Fibroblast of pulmonary artery (primary cell): ENCODE results near the gene DDOST.
A peak's percentile ranks its signal among the peaks of the same experiment; 100 is the strongest.

Source experiments
- DNase-seq: peaks from one replicate; pipeline ENCODE4 v3.0.0-alpha.2; 2010; ENCODE audit warnings: low read depth
- H3K4me3 ChIP-seq: replicated peaks from 2 replicates; pipeline ENCODE4 v1.5.1; 2011; ENCODE audit warnings: low read depth, mild to moderate bottlenecking, control low read depth, low read length, moderate library complexity
- TF ChIP-seq, protein P1 (sequence below): IDR thresholded peaks from 2 replicates; pipeline ENCODE4 v1.5.1; 2011; ENCODE audit warnings: mild to moderate bottlenecking, control low read depth, low read length, inconsistent platforms; ENCODE audit errors: missing control alignments

Gene DDOST

DNA sequence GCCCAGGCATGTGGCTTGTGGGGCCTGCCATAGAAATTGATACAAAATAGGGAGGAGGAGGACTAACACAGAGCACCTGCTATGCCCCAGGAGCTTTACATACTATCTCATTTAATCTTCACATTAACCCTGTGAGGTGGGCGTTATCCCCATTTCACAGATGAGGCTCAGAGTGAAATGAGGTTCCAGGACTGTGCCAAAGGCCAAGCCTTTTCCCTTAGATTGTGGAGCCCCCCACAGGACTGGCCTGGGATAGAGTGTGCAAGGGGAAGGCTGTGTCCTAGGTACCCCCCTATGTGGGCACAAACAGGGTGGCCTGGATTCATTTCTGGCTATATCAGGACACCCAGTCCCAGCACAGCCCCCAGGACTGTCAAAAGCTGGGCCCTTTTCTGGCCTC, 2.2 kb upstream of the DDOST start:
- no peak for DNase-seq
- H3K4me3 ChIP-seq, result no peak overlapping the region
- TF ChIP-seq, protein P1, sequence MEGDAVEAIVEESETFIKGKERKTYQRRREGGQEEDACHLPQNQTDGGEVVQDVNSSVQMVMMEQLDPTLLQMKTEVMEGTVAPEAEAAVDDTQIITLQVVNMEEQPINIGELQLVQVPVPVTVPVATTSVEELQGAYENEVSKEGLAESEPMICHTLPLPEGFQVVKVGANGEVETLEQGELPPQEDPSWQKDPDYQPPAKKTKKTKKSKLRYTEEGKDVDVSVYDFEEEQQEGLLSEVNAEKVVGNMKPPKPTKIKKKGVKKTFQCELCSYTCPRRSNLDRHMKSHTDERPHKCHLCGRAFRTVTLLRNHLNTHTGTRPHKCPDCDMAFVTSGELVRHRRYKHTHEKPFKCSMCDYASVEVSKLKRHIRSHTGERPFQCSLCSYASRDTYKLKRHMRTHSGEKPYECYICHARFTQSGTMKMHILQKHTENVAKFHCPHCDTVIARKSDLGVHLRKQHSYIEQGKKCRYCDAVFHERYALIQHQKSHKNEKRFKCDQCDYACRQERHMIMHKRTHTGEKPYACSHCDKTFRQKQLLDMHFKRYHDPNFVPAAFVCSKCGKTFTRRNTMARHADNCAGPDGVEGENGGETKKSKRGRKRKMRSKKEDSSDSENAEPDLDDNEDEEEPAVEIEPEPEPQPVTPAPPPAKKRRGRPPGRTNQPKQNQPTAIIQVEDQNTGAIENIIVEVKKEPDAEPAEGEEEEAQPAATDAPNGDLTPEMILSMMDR, result no peak

DNA sequence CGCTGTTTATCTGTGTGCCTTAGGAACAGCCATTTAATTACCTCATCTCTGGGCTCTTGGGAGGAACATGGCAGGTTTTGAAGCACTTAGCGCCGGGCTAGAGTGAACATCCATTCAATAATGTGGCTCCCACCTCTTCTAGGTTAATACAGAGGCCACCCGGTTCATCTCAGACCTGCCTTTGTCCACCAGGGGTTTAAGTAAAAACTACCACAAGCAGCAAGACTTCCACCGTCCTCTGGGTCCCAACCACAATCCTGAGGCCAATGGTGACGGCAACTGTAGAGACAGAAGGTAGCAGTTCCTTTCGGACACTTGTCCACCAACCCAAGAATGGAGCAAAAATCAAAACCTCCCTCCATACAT, 924 bp upstream of the DDOST start:
- DNase-seq, result no peak
- peak overlapping the region; percentile 96 for H3K4me3 ChIP-seq
- TF ChIP-seq, protein P1, result no peak

DNA sequence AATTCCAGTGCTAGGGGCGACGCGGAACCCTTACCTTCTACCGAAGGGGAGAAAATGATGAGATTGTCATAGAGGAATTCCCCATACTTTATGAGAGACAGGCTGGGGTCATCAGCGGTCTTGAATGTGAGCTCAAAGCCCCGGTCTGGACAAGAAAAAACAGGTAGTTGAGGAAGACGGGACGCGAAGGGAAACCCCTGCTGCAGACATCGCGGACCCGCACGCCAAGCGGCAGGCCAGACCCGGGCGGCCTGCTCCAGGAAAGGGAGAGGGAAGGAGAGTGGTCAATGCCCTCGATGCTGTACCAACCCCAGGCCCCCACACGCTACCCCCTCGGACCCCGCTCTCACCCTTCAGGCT, 342 bp downstream of the DDOST start:
- H3K4me3 ChIP-seq, result peak overlapping the region; percentile 96
- TF ChIP-seq, protein P1, result no peak
- DNase-seq, result no peak

DNA sequence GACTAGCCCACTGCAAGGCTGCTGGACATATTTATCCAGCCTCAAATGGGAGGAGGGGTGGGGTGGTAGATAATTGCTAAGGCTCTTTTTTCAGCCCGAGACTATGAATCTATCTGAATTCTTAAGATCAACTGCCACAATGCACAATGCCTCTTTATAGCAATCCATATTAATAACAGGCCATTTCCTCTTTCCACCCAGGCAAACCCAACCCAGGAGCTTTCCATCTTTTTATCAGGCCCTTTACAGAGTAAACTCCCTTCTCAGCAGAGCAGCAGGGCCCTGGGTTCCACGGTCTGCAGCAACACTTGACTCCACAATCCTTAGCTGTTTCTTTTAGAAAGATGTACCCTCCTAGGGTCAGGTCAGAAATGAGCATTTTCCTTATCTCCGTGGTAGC, 806 bp downstream of the DDOST start:
- TF ChIP-seq, protein P1, result no peak
- H3K4me3 ChIP-seq, result peak overlapping the region; percentile 96
- no peak for DNase-seq

DNA sequence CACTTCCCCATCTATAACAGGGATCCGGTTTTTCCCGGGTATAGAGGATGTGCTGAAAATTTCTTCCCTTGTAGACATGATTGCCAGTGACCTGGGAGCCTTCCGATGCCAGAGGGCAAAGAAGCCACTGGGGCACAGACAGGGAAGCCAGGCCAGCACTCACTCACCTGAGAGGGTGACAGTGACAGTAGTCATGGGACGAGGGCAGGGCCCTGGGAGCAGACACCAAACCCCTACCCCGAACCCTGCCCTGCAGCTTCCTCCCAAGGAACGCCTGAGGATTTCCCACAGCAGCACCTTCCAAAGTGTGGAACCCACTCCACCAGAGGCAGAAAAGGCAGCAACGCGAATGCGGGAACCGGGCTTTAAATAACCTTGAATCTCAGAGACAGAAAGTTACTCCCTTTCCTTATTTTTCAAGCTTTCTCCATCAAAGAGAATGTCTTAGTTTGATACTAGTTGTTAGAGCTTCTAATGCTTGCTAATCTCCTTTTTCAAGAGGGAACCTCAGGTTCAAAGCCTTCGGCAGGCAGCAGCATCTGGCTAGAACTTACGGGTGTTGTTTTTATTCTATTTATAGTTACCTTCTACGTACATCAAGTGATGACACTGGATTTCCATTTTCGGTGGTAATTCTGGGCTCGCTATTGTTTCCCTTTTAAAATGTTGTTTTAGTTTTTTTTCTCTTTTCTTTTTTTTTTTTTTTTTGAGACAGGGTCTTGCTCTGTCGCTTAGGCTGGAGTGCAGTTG, 2.8 kb downstream of the DDOST start:
- TF ChIP-seq, protein P1, result no peak

DNA sequence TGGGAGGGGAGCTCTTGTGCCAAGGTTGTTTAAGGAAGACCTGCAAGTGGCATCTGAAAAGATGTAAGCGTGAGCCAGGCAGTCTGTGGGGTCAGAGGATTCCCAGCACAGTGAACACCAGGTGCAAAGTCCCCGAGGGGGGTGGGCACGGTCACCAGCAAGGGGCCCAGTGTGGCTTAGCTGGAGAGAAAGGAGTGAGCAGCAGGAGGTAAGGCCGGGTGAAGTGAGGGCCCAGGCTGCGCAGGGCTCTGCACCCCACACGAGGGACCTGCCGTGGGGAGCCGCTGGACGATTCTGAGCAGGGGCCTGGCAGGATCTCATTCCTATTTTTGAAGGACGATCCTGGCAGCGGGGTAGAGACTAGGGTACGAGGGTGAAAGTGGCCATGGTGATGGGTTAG, 4.1 kb downstream of the DDOST start:
- TF ChIP-seq, protein P1, result no peak
- H3K4me3 ChIP-seq, result no peak overlapping the region
- DNase-seq, result no peak

More for the DNA sequence above, 2.8 kb downstream of the DDOST start:
- DNase-seq, result no peak
- no peak overlapping the region for H3K4me3 ChIP-seq

DNA sequence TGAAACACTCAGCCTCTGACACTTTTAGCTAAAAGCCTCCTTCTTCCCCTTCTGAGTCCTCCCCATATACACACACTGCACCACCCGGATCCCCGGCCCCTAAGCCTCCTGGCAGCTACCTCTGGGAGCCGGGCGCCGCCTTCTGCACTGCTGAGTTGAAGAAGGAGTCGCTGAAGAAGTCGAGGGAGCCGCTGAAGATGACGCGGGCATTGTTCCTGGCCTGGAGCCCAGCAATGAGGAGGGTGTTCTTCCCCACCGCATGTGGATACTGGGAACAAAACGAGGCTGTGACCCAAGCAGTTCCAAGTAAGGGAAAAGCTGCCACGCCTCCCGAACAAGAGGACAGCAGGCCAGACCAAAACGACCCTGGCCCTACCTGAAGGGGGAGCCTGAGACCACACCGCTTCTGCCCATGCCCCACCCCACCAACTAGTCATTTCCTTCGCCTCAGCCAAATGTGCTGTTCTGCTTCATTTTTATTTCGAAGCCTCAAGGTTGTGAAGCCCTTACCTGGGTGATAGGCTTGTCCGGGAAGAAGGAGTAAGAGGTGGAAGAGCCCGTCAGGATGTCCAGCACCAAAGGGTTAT, 7.0 kb downstream of the DDOST start:
- TF ChIP-seq, protein P1, result no peak
- H3K4me3 ChIP-seq, result no peak overlapping the region
- DNase-seq, result peak; percentile 23
